Naive thymus-derived CD4-positive, alpha-beta T cell (primary cell): ENCODE measurements around the gene MIOS. TPM values are rescaled to one million over a fixed set of nuclear protein-coding genes. Genes with fewer than 3 reads are reported as not detected.

Source experiments
- ATAC-seq: fragments of 150-1000 bp; cut with Tn5 transposase; 2 replicates; pipeline ENCODE4 v1.10.0; 2021; ENCODE audit warnings: mild to moderate bottlenecking, moderate library complexity
- CTCF ChIA-PET: fragments of 350-600 bp; sonication (Branson Sonifier 250); formaldehyde crosslinking; loops from one replicate; lab custom pipeline; 2021; ENCODE audit warnings: antibody characterized with exemption; lab: Charles Lee
- POLR2A ChIA-PET: fragments of 350-600 bp; sonication (Branson Sonifier 250); formaldehyde crosslinking; loops from one replicate; lab custom pipeline; 2021; ENCODE audit warnings: antibody characterized with exemption, inconsistent platforms; lab: Charles Lee
- DNase-seq, 9 donors: peaks; one replicate each; pipeline versions ENCODE4 v3.0.0 to v3.0.0-alpha.2; 2020 to 2022; ENCODE audit warnings: mixed read lengths in 1 of 9
- H3K27ac ChIP-seq: one replicate; pipeline ENCODE4 v1.7.0; 2013; ENCODE audit warnings: mild to moderate bottlenecking, low read depth, low read length, moderate library complexity
- H3K27me3 ChIP-seq, 2 donors: one replicate each; pipeline ENCODE4 v1.7.0; 2013; ENCODE audit warnings: low read length in 2 of 2, mild to moderate bottlenecking in 2 of 2, moderate library complexity in 2 of 2; ENCODE audit not compliant: control insufficient read depth in 2 of 2, insufficient read depth in 2 of 2
- H3K36me3 ChIP-seq, 3 experiments: 1 replicate in 2 of 3; 2 replicates in 1 of 3; pipeline ENCODE4 v1.7.0; 2013; ENCODE audit warnings: low read length in 3 of 3, mild to moderate bottlenecking in 3 of 3, moderate library complexity in 1 of 3; ENCODE audit not compliant: insufficient read depth in 3 of 3, control insufficient read depth in 2 of 3
- H3K4me1 ChIP-seq, 2 donors: one replicate each; pipeline ENCODE4 v1.7.0; 2013; ENCODE audit warnings: low read length in 2 of 2, mild to moderate bottlenecking in 2 of 2, moderate library complexity in 1 of 2; ENCODE audit not compliant: control insufficient read depth in 2 of 2, insufficient read depth in 2 of 2
- H3K4me3 ChIP-seq: 2 replicates; pipeline ENCODE4 v1.7.0; 2013; ENCODE audit warnings: mild to moderate bottlenecking, low read length
- H3K9me3 ChIP-seq, 3 experiments: 1 replicate in 2 of 3; 2 replicates in 1 of 3; pipeline ENCODE4 v1.7.0; 2013; ENCODE audit warnings: low read length in 3 of 3; ENCODE audit not compliant: control insufficient read depth in 2 of 3
- H3K27ac Mint-ChIP-seq, 9 donors: one replicate each; pipeline ENCODE4 v1.8.0; 2020 to 2022; ENCODE audit warnings: mixed read lengths in 9 of 9, mild to moderate bottlenecking in 8 of 9, moderate library complexity in 5 of 9, inconsistent platforms in 2 of 9
- H3K27me3 Mint-ChIP-seq, 5 donors: one replicate each; pipeline ENCODE4 v1.8.0; 2021 to 2022; ENCODE audit warnings: mixed read lengths in 5 of 5, mild to moderate bottlenecking in 1 of 5
- H3K36me3 Mint-ChIP-seq, 5 donors: one replicate each; pipeline ENCODE4 v1.8.0; 2020 to 2022; ENCODE audit warnings: mixed read lengths in 5 of 5, mild to moderate bottlenecking in 3 of 5, inconsistent platforms in 1 of 5
- H3K4me1 Mint-ChIP-seq, 7 donors: one replicate each; pipeline ENCODE4 v1.8.0; 2020 to 2022; ENCODE audit warnings: mixed read lengths in 7 of 7, mild to moderate bottlenecking in 3 of 7, inconsistent platforms in 1 of 7
- H3K4me3 Mint-ChIP-seq, 10 donors: one replicate each; pipeline ENCODE4 v1.8.0; 2020 to 2022; ENCODE audit warnings: mild to moderate bottlenecking in 10 of 10, mixed read lengths in 10 of 10, moderate library complexity in 6 of 10, inconsistent platforms in 2 of 10
- H3K9me3 Mint-ChIP-seq, 11 donors: one replicate each; pipeline ENCODE4 v1.8.0; 2020 to 2022; ENCODE audit warnings: mixed read lengths in 11 of 11, mild to moderate bottlenecking in 4 of 11, inconsistent platforms in 1 of 11, moderate library complexity in 1 of 11
- intact Hi-C, 2 donors: fragments of 100-400 bp; cut with micrococcal nuclease; formaldehyde crosslinking; loops; one replicate each; pipeline ENCODE4 v1.15.1; 2023
- polyA plus RNA-seq, 2 donors: library from polyadenylated mRNA; unstranded; fragments of 300-500 nt; fragmentation: Illumina TruSeq; gene quantifications; one replicate each; pipeline ENCODE4 v1.2.3, GENCODE V29; 2021
- total RNA-seq, 6 experiments: library from RNA in 5 of 6; stranded (reverse) in 5 of 6; gene quantifications; 1 replicate in 5 of 6; 2 replicates in 1 of 6; pipeline ENCODE4 v1.2.3 and lab custom pipeline; 2021 to 2026

MIOS gene
- total and polyA plus RNA-seq, 7 experiments from 2014 or later = 15.6 to 31.7 (median 27.5) TPM

DNA sequence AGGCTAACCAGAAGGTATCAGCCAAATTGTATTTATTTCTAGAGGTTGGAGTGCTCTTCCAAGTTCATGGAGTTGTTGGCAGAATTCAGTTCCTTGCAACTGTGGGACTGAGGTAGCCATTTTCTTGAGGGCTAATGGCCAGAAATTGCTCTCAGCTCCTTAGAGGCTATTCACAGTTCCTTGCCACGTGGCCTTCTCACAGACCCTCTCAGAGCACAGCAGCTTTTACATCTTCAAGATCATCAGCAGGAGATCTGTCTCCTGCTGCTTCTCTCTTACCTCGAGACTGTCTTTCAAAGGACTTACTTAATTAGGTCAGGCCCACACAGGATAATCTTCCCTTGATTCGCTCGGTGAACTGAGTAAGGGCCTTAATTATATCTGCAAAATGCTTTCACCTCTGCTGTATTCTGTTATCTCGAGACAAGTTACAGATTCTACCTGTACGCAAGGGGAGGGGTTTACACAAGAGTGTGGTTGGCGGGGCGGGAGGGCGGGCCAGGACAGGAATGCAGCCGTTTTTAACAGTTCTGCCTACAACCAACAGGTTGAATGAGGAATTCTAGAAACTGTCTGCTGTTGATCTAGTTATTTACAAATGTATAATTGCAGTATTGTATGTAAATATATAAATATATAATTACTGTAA is 15.0 kb downstream of the MIOS start:
- DNase-seq = no peak
- Mint-ChIP-seq H3K9me3 (no peaks in the 10 kb centered on the region), H3K36me3 (peaks cover 0 to 22% (median 3%) of the 10 kb centered on the region in 5 donors), H3K27me3 (no peaks in the 10 kb centered on the region), H3K4me3 (no peak overlapping the region), H3K4me1 (peaks cover 0 to 8% (median 4%) of the 10 kb centered on the region in 7 donors), H3K27ac (no peak overlapping the region)
- ChIA-PET POLR2A (no interaction called here), CTCF (no interaction called here)
- intact Hi-C loops = no loop called here
- no peaks in the 10 kb centered on the region for H3K4me1 ChIP-seq
- no peaks in the 10 kb centered on the region for H3K36me3 ChIP-seq
- no peak overlapping the region for H3K4me3 ChIP-seq
- H3K9me3 ChIP-seq = no peaks in the 10 kb centered on the region
- no peaks in the 10 kb centered on the region for H3K27me3 ChIP-seq
- no peak overlapping the region for H3K27ac ChIP-seq
- ATAC-seq = no peak

DNA sequence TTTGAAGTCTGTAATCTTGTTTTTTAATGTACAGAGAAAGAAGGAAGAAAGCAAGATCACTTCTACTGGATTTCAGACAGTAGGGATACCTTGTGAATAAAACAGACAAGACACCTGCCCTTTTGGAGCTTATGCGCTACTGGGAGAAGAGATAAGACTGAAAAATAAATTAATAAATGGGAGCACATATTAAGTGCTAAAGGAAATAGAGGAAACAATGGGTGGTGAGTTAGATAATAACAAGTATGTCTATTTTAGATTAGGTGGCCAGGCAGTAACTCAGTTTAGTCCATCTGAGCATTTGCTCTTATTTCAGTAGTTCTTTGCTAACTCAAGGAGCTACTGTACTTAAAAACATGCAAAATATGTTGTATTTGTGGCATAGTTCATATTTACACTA is 15.9 kb downstream of the MIOS start:
- ChIA-PET CTCF (no interaction called here), POLR2A (no interaction called here)

DNA sequence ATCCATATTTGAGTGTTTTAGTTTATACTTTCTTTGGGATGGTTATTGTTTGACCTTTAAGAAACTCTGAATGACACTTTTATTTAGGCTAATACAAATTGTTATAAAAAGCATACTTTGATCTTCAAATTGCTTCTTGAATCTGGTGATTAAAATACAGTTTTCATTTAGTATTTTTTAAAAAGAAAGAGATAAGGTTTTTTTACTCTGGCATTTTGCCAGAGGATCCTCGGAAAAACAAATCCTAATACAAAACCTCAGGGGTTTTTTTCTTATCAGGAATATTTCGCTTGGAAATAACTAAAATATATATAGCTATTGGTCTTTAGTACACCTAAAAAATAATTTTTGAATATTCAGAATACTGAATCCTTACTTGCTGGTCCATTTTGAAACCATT is 17.0 kb downstream of the MIOS start:
- DNase-seq = no peak
- ATAC-seq = no peak
- Histone ChIP-seq H3K36me3 (no peaks in the 10 kb centered on the region), H3K27ac (no peak overlapping the region), H3K27me3 (no peaks in the 10 kb centered on the region), H3K9me3 (no peaks in the 10 kb centered on the region), H3K4me1 (no peaks in the 10 kb centered on the region), H3K4me3 (no peak overlapping the region)
- ChIA-PET POLR2A (interaction anchor here (0.7 kb wide), 1 partner anchor 61 kb away, joined by 3 read pairs; no protein-coding TSS in a partner anchor), CTCF (no interaction called here)
- peaks cover 0 to 22% (median 5%) of the 10 kb centered on the region in 5 donors for H3K36me3 Mint-ChIP-seq
- H3K4me3 Mint-ChIP-seq = no peak overlapping the region
- no peak overlapping the region for H3K27ac Mint-ChIP-seq
- intact Hi-C loops = no loop called here
- no peaks in the 10 kb centered on the region for H3K9me3 Mint-ChIP-seq
- H3K4me1 Mint-ChIP-seq = peaks cover 2 to 11% (median 4%) of the 10 kb centered on the region in 7 donors
- no peaks in the 10 kb centered on the region for H3K27me3 Mint-ChIP-seq

More for the DNA sequence above, 15.9 kb downstream of the MIOS start:
- Histone ChIP-seq H3K27me3 (no peaks in the 10 kb centered on the region), H3K9me3 (no peaks in the 10 kb centered on the region), H3K4me3 (no peak overlapping the region), H3K27ac (no peak overlapping the region), H3K4me1 (no peaks in the 10 kb centered on the region), H3K36me3 (no peaks in the 10 kb centered on the region)
- Mint-ChIP-seq H3K4me3 (no peak overlapping the region), H3K9me3 (no peaks in the 10 kb centered on the region), H3K27me3 (no peaks in the 10 kb centered on the region), H3K36me3 (peaks cover 0 to 22% (median 3%) of the 10 kb centered on the region in 5 donors), H3K4me1 (peaks cover 0 to 8% (median 4%) of the 10 kb centered on the region in 7 donors), H3K27ac (no peak overlapping the region)
- DNase-seq (no peak), ATAC-seq (no peak)
- intact Hi-C loops = no loop called here

DNA sequence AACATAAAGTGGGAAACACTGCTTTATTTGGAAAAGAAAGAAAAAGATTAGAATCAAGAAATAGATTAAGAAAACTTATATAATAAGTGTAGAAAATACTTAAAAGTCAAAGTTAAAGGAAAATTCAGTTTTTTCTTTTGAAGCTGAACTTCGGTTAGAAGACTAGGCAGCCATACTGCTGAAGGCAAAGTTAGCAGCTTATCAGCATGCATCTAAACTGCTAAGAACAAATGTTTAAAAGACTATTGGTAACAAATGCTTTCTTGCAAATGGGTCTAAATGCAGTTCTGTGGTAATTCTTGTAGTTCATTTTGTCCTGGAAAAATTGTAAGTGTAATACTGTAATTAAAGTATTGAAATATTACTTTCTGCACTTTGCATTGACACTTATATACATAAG is 18.0 kb downstream of the MIOS start:
- CTCF ChIA-PET = no interaction called here
- intact Hi-C loops = no loop called here
- H3K4me1 ChIP-seq = no peaks in the 10 kb centered on the region
- H3K4me3 ChIP-seq = no peak overlapping the region
- no peaks in the 10 kb centered on the region for H3K9me3 ChIP-seq
- peaks cover 0 to 17% (median 6%) of the 10 kb centered on the region in 5 donors for H3K36me3 Mint-ChIP-seq
- H3K27ac Mint-ChIP-seq = no peak overlapping the region
- POLR2A ChIA-PET = no interaction called here
- H3K4me3 Mint-ChIP-seq = no peak overlapping the region
- no peaks in the 10 kb centered on the region for H3K9me3 Mint-ChIP-seq
- no peak overlapping the region for H3K27ac ChIP-seq
- no peak for ATAC-seq
- no peaks in the 10 kb centered on the region for H3K36me3 ChIP-seq
- peaks cover under 1 to 11% (median 4%) of the 10 kb centered on the region in 7 donors for H3K4me1 Mint-ChIP-seq
- DNase-seq = no peak
- H3K27me3 ChIP-seq = no peaks in the 10 kb centered on the region
- H3K27me3 Mint-ChIP-seq = no peaks in the 10 kb centered on the region

DNA sequence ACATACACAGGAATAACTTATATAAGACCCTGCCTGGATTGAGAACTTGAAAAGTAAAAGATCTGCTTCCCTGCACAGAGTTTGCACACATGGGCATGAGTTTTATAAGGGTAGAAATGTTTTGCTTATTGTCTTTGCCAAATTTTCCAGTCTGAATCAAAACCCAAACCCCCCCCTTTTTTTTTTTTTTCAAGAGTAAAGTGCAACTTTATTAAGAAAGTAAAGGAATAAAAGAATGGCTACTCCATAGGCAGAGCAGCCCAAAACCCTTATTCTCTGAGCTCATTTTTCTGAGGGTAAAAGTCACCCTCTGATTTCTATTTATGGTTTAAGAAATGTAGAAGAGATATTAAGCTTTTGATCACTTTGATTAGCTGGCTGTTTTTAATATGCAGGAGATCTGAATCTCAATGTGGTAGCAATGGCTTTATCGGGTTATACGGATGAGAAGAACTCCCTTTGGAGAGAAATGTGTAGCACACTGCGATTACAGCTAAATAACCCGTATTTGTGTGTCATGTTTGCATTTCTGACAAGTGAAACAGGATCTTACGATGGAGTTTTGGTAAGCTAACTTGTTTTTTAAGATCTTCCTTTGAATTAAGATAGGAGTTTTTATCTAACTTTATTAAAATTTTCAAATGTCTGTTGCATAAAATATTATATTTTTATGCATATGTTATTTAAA is 18.7 kb downstream of the MIOS start:
- Histone ChIP-seq H3K4me3 (no peak overlapping the region), H3K27me3 (no peaks in the 10 kb centered on the region), H3K36me3 (peaks cover 0 to 3% (median 0%) of the 10 kb centered on the region in 3 experiments), H3K27ac (no peak overlapping the region), H3K9me3 (no peaks in the 10 kb centered on the region), H3K4me1 (no peaks in the 10 kb centered on the region)
- H3K27ac Mint-ChIP-seq = no peak overlapping the region
- peaks cover 0 to 22% (median 12%) of the 10 kb centered on the region in 5 donors for H3K36me3 Mint-ChIP-seq
- no peak for ATAC-seq
- intact Hi-C loops = no loop called here
- ChIA-PET POLR2A (interaction anchor here (0.7 kb wide), 1 partner anchor 246 kb away, joined by 3 read pairs; no protein-coding TSS in a partner anchor), CTCF (interaction anchor here (1.0 kb wide), 1 partner anchor 9 kb away, joined by 7 read pairs; no protein-coding TSS in a partner anchor)
- DNase-seq = no peak
- no peaks in the 10 kb centered on the region for H3K27me3 Mint-ChIP-seq
- no peak overlapping the region for H3K4me3 Mint-ChIP-seq
- peaks cover 0 to 15% (median 8%) of the 10 kb centered on the region in 7 donors for H3K4me1 Mint-ChIP-seq
- H3K9me3 Mint-ChIP-seq = no peaks in the 10 kb centered on the region

DNA sequence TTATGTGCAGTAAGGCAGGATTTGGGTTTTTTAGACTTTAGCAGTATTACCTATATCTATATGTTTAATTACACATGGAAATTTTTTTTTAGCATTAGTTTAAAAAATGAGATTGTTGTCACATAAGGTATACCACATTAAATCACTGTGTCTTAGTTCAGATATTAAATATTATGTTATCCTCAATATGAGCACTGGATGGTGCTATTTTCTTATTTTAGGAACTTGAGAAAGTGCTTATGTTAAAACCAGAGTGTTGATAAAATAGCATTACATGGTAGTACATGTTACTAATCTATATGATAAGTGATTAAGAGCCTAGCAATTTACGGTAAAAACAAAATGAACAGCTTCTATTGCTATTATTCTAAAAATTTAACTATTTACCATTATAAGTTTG is 28.8 kb downstream of the MIOS start:
- Histone ChIP-seq H3K9me3 (no peaks in the 10 kb centered on the region), H3K36me3 (peaks cover 0 to 15% (median 0%) of the 10 kb centered on the region in 3 experiments), H3K27ac (no peak overlapping the region), H3K4me3 (no peak overlapping the region), H3K4me1 (peaks cover 0 to 3% of the 10 kb centered on the region in 2 donors), H3K27me3 (no peaks in the 10 kb centered on the region)
- ATAC-seq (peak; percentile 65), DNase-seq (peak in 6 of 9 donors; percentile 14 to 45 (median 36))
- intact Hi-C loops = loop anchor here (1.0 to 5.0 kb wide), 10 partner anchors 42 to 702 kb away; no protein-coding TSS in a partner anchor
- no peak overlapping the region for H3K4me3 Mint-ChIP-seq
- H3K4me1 Mint-ChIP-seq = no peaks in the 10 kb centered on the region
- CTCF ChIA-PET = interaction anchor here (0.8 to 4.2 kb wide), 10 partner anchors 10 to 701 kb away, joined by 3 to 24 read pairs (median 7); partner anchors contain the start of gene UMAD1
- no peaks in the 10 kb centered on the region for H3K27me3 Mint-ChIP-seq
- POLR2A ChIA-PET = no interaction called here
- H3K27ac Mint-ChIP-seq = no peak overlapping the region
- peaks cover 0 to 7% (median 0%) of the 10 kb centered on the region in 11 donors for H3K9me3 Mint-ChIP-seq
- H3K36me3 Mint-ChIP-seq = peaks cover 0 to 42% (median 16%) of the 10 kb centered on the region in 5 donors
